Caco-2 (cell line): ENCODE results near the gene PPP1R12C. TPM values are rescaled to one million over a fixed set of nuclear protein-coding genes. Genes with fewer than 3 reads are reported as not detected.

ENCODE experiments used
- BruUV-seq: library from RNA; stranded (reverse); fragments of 400-500 nt; replicated peaks from 2 replicates; lab custom pipeline; 2021; lab: Mats Ljungman, UMichigan
- CTCF ChIA-PET: fragments of 300-600 bp; sonication (Branson Sonifier 250); formaldehyde crosslinking; loops from one replicate; lab custom pipeline; 2022; ENCODE audit warnings: antibody characterized with exemption; lab: Charles Lee
- POLR2A ChIA-PET: fragments of 300-600 bp; sonication (Branson Sonifier 250); formaldehyde crosslinking; loops from one replicate; lab custom pipeline; 2022; ENCODE audit warnings: antibody characterized with exemption; lab: Charles Lee
- DNase-seq, 2 experiments: peaks; one replicate each; pipeline versions ENCODE4 v3.0.0 to v3.0.0-alpha.2; 2020 to 2022
- H3K27me3 ChIP-seq: replicated peaks from 2 replicates; pipeline ENCODE4 v1.6.0; 2011; ENCODE audit warnings: low read length; ENCODE audit not compliant: control insufficient read depth, insufficient read depth
- H3K36me3 ChIP-seq: 2 replicates; pipeline ENCODE4 v1.5.1; 2011; ENCODE audit warnings: low read length; ENCODE audit not compliant: control insufficient read depth, insufficient read depth
- H3K4me1 ChIP-seq: fragments of 250-450 bp; sonication (Bioruptor Pico); 2 replicates; pipeline ENCODE4 v1.5.1; 2020; ENCODE audit warnings: mild to moderate bottlenecking
- H3K4me3 ChIP-seq: 2 replicates; pipeline ENCODE4 v1.5.1; 2011; ENCODE audit warnings: low read depth, mild to moderate bottlenecking, control low read depth, low read length
- H3K9me3 ChIP-seq: fragments of 250-450 bp; sonication (Bioruptor Pico); 2 replicates; pipeline ENCODE4 v1.5.1; 2020; ENCODE audit warnings: mild to moderate bottlenecking, moderate library complexity
- H3K27ac Mint-ChIP-seq: one replicate; pipeline ENCODE4 v1.8.0; 2022; ENCODE audit warnings: mixed read lengths; ENCODE audit not compliant: unreplicated experiment
- H3K27me3 Mint-ChIP-seq: one replicate; pipeline ENCODE4 v1.8.0; 2022; ENCODE audit warnings: mixed read lengths; ENCODE audit not compliant: insufficient read depth, unreplicated experiment
- H3K36me3 Mint-ChIP-seq: one replicate; pipeline ENCODE4 v1.8.0; 2022; ENCODE audit warnings: mild to moderate bottlenecking, mixed read lengths; ENCODE audit not compliant: insufficient read depth, unreplicated experiment
- H3K4me1 Mint-ChIP-seq: one replicate; pipeline ENCODE4 v1.8.0; 2022; ENCODE audit warnings: low read depth, mixed read lengths; ENCODE audit not compliant: unreplicated experiment
- H3K4me3 Mint-ChIP-seq: one replicate; pipeline ENCODE4 v1.8.0; 2022; ENCODE audit warnings: mild to moderate bottlenecking, moderate library complexity, mixed read lengths; ENCODE audit not compliant: unreplicated experiment
- H3K9me3 Mint-ChIP-seq: one replicate; pipeline ENCODE4 v1.8.0; 2022; ENCODE audit warnings: mixed read lengths; ENCODE audit not compliant: unreplicated experiment
- CTCF ChIP-seq, 2 experiments: fragments of 200-600 bp in 1 of 2; IDR thresholded peaks; 1 replicate in 1 of 2; 2 replicates in 1 of 2; pipeline versions ENCODE4 v1.5.1 to v1.8.0; 2011 to 2022; ENCODE audit warnings: antibody characterized with exemption in 1 of 2, control low read depth in 1 of 2, inconsistent platforms in 1 of 2, low read depth in 1 of 2, low read length in 1 of 2, mild to moderate bottlenecking in 1 of 2, moderate library complexity in 1 of 2; ENCODE audit not compliant: insufficient read depth in 1 of 2, severe bottlenecking in 1 of 2, unreplicated experiment in 1 of 2
- intact Hi-C: fragments of 100-400 bp; cut with micrococcal nuclease; formaldehyde crosslinking; loops from one replicate; pipeline ENCODE4 v1.10.0; 2022; ENCODE audit not compliant: unreplicated experiment
- total RNA-seq: library from RNA; stranded (reverse); gene quantifications from 2 replicates; pipeline ENCODE4 v1.2.3, GENCODE V29; 2022

The PPP1R12C gene
- total RNA-seq, 1 experiment from 2014 or later: 104 TPM

GRCh38 chr19:55146078-55146704 is 28.8 kb upstream of the PPP1R12C start:
- DNase-seq: peak; percentile 69 to 73
- CTCF ChIA-PET: interaction anchor here (0.5 to 2.4 kb wide), 12 partner anchors 10 to 315 kb away, joined by 3 to 27 read pairs (median 5); partner anchors contain the start of genes DNAAF3, ISOC2, KMT5C and PPP1R12C
- H3K4me1 ChIP-seq: peaks cover 12% of the 10 kb centered on the region; the same call in 1 of the 2 replicates
- no peak overlapping the region for H3K27ac Mint-ChIP-seq
- H3K9me3 Mint-ChIP-seq: no peaks in the 10 kb centered on the region
- no peaks in the 10 kb centered on the region for H3K9me3 ChIP-seq
- POLR2A ChIA-PET: interaction anchor here (0.6 to 1.1 kb wide), 3 partner anchors 262 to 494 kb away, joined by 3 to 5 read pairs (median 3); partner anchors contain the start of gene UBE2S
- H3K4me1 Mint-ChIP-seq: peaks cover 20% of the 10 kb centered on the region
- H3K4me3 Mint-ChIP-seq: peak overlapping the region; percentile 66
- no peaks in the 10 kb centered on the region for H3K36me3 ChIP-seq
- BruUV-seq: no TSS peak
- H3K27me3 Mint-ChIP-seq: peaks cover 8% of the 10 kb centered on the region
- H3K4me3 ChIP-seq: peak overlapping the region; percentile 43
- H3K36me3 Mint-ChIP-seq: no peaks in the 10 kb centered on the region
- intact Hi-C loops: loop anchor here (1.0 kb wide), 3 partner anchors 10 to 272 kb away; no protein-coding TSS in a partner anchor
- H3K27me3 ChIP-seq: no peaks in the 10 kb centered on the region
- peak; percentile 79 to 94 for TF ChIP-seq CTCF (IDR thresholded peaks at IDR 0.05; ENCODE audit: insufficient read depth in 1 of 2, low read depth in 1 of 2, low read length in 1 of 2, severe bottlenecking in 1 of 2, unreplicated experiment in 1 of 2)

GRCh38 chr19:55145232-55145631 is 27.8 kb upstream of the PPP1R12C start:
- H3K4me1 Mint-ChIP-seq: peaks cover 16% of the 10 kb centered on the region
- no peaks in the 10 kb centered on the region for H3K9me3 Mint-ChIP-seq
- ChIA-PET CTCF (no interaction called here), POLR2A (interaction anchor here (1.1 kb wide), 1 partner anchor 263 kb away, joined by 5 read pairs; the partner anchor contains the start of gene UBE2S)
- intact Hi-C loops: no loop called here
- no peaks in the 10 kb centered on the region for H3K36me3 Mint-ChIP-seq
- no TSS peak for BruUV-seq
- H3K27ac Mint-ChIP-seq: no peak overlapping the region
- H3K4me3 ChIP-seq: no peak overlapping the region
- no peaks in the 10 kb centered on the region for H3K9me3 ChIP-seq
- no peak for TF ChIP-seq CTCF (IDR thresholded peaks at IDR 0.05; ENCODE audit: insufficient read depth in 1 of 2, low read depth in 1 of 2, low read length in 1 of 2, severe bottlenecking in 1 of 2, unreplicated experiment in 1 of 2)
- no peak for DNase-seq
- H3K4me1 ChIP-seq: peaks cover 12% of the 10 kb centered on the region; the same call in 1 of the 2 replicates
- no peaks in the 10 kb centered on the region for H3K27me3 ChIP-seq
- H3K27me3 Mint-ChIP-seq: peaks cover 6% of the 10 kb centered on the region
- H3K4me3 Mint-ChIP-seq: peak overlapping the region; percentile 7
- no peaks in the 10 kb centered on the region for H3K36me3 ChIP-seq

GRCh38 chr19:55141696-55142095 is 24.3 kb upstream of the PPP1R12C start:
- intact Hi-C loops: loop anchor here (1.0 to 2.0 kb wide), 4 partner anchors 19 to 489 kb away; partner anchors contain the start of gene DNAAF3
- H3K9me3 Mint-ChIP-seq: no peaks in the 10 kb centered on the region
- no peak overlapping the region for H3K4me3 ChIP-seq
- no peaks in the 10 kb centered on the region for H3K9me3 ChIP-seq
- no peak overlapping the region for H3K27ac Mint-ChIP-seq
- no peak for TF ChIP-seq CTCF (IDR thresholded peaks at IDR 0.05; ENCODE audit: insufficient read depth in 1 of 2, low read depth in 1 of 2, low read length in 1 of 2, severe bottlenecking in 1 of 2, unreplicated experiment in 1 of 2)
- H3K4me1 Mint-ChIP-seq: no peaks in the 10 kb centered on the region
- H3K27me3 ChIP-seq: no peaks in the 10 kb centered on the region
- H3K4me1 ChIP-seq: no peaks in the 10 kb centered on the region
- CTCF ChIA-PET: interaction anchor here (0.6 to 2.2 kb wide), 20 partner anchors 14 to 498 kb away, joined by 3 to 38 read pairs (median 4); partner anchors contain the start of genes DNAAF3, KMT5C, PPP1R12C and PPP6R1
- no TSS peak for BruUV-seq
- no peak for DNase-seq
- H3K4me3 Mint-ChIP-seq: no peak overlapping the region
- H3K27me3 Mint-ChIP-seq: peaks cover 4% of the 10 kb centered on the region
- H3K36me3 ChIP-seq: no peaks in the 10 kb centered on the region
- POLR2A ChIA-PET: interaction anchor here (0.5 to 1.4 kb wide), 2 partner anchors 87 to 198 kb away, joined by 3 to 8 read pairs; partner anchors contain the start of genes KMT5C and TMEM86B
- H3K36me3 Mint-ChIP-seq: no peaks in the 10 kb centered on the region
